Right atrium auricular region (tissue), 2 donors: ENCODE measurements around the gene CMTM8. TPM values are rescaled to one million over a fixed set of nuclear protein-coding genes. Genes with fewer than 3 reads are reported as not detected.

Source experiments
- DNase-seq: peaks from one replicate; pipeline ENCODE4 v3.0.0-alpha.2; 2019; ENCODE audit warnings: low spot score
- H3K27ac ChIP-seq, 2 donors: fragments of 200-600 bp; sonication (generic); 1 replicate in 1 of 2; 2 replicates in 1 of 2; pipeline ENCODE4 v1.5.1; 2016 to 2019
- H3K27me3 ChIP-seq, 2 donors: fragments of 200-600 bp; sonication (generic); one replicate each; pipeline versions ENCODE4 v1.5.1 to v1.6.0; 2017 to 2019
- H3K36me3 ChIP-seq: fragments of 200-600 bp; sonication (generic); one replicate; pipeline ENCODE4 v1.5.1; 2016
- H3K4me1 ChIP-seq, 2 donors: fragments of 200-600 bp; sonication (generic); one replicate each; pipeline versions ENCODE4 v1.5.1 to v1.6.0; 2017 to 2019
- H3K4me3 ChIP-seq, 2 donors: fragments of 200-600 bp; sonication (generic); 1 replicate in 1 of 2; 2 replicates in 1 of 2; pipeline ENCODE4 v1.5.1; 2017 to 2019; ENCODE audit warnings: mild to moderate bottlenecking in 1 of 2, moderate library complexity in 1 of 2
- H3K9me3 ChIP-seq, 2 donors: fragments of 200-600 bp; sonication (generic); one replicate each; pipeline ENCODE4 v1.5.1; 2019
- CTCF ChIP-seq, 2 donors: fragments of 200-600 bp; sonication (generic); IDR thresholded peaks; one replicate each; pipeline ENCODE4 v1.5.1; 2019; ENCODE audit warnings: antibody characterized with exemption in 2 of 2
- total RNA-seq, 2 donors: library from RNA; depleted of rRNA; stranded (reverse); fragments of >200 nt; gene quantifications; one replicate each; pipeline ENCODE4 v1.1.0, GENCODE V29; 2016

The CMTM8 gene
- total RNA-seq, 2 donors from 2014 or later, result 3.1 to 7.1 TPM

DNA sequence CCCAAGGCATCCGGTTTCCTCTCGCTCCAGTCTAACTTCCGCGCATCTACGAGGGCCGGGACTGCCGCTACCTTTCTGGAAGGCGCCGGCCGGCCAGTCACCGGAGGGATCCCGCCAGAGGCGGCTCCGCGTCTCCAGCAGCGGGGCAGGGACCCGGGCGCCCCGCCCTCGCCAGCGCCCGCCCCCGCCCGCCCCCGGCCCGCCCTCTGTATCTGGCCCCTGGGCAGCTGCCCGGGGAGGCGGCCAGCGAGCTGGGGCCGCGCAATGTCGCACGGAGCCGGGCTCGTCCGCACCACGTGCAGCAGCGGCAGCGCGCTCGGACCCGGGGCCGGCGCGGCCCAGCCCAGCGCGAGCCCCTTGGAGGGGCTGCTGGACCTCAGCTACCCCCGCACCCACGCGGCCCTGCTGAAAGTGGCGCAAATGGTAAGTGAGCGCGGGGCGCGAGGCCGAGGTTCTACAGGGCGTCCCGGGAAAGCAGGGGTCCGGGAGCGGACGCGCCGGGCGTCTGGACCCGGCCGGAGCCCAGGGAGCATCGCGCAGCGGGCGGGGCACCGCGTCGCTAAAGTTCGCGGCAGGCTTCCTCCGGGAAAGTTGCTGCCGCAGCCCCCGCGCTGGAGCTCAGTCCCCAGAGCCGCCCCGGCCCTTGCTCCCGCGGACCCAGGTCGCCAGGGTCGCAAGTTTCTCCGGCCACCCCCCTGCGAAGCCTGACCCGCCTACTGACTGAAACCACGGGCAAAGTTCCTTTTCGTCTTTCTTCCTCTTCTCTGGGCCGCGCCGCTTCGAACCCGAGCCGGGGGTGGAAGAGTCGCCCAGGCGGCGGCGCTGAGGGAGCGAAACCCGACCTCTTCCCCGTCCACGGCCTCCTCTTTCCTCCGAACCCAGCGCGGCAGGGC, 153.4 kb downstream of the CMTM8 start, which contains the start of gene CMTM7:
Gene CMTM7 (plus strand): TSS at position 211 of the 893 bp plus-strand sequence. CDS start 54 bp downstream, at position 265.
- H3K4me3 ChIP-seq, result peak within 1 kb of the TSS; percentile 74 to 83
- TF ChIP-seq CTCF (IDR thresholded peaks at IDR 0.05), result no peak
- H3K27ac ChIP-seq, result peak within 1 kb of the TSS; percentile 80
- no peaks in the 10 kb centered on the region for H3K9me3 ChIP-seq
- DNase-seq, result peak; percentile 66
- no peaks in the 10 kb centered on the region for H3K27me3 ChIP-seq
- peaks cover 0 to 13% of the 10 kb centered on the region in 2 donors for H3K4me1 ChIP-seq
- H3K36me3 ChIP-seq, result no peaks in the 10 kb centered on the region

GRCh38 chr3:32392536-32393302, 154.2 kb downstream of the CMTM8 start:
- TF ChIP-seq CTCF (IDR thresholded peaks at IDR 0.05), result no peak
- no peaks in the 10 kb centered on the region for H3K36me3 ChIP-seq
- no peaks in the 10 kb centered on the region for H3K27me3 ChIP-seq
- no peaks in the 10 kb centered on the region for H3K9me3 ChIP-seq
- peak; percentile 80 for DNase-seq
- H3K27ac ChIP-seq, result peak overlapping the region; percentile 80
- peak overlapping the region; percentile 74 to 83 for H3K4me3 ChIP-seq
- peaks cover 0 to 13% of the 10 kb centered on the region in 2 donors for H3K4me1 ChIP-seq

DNA sequence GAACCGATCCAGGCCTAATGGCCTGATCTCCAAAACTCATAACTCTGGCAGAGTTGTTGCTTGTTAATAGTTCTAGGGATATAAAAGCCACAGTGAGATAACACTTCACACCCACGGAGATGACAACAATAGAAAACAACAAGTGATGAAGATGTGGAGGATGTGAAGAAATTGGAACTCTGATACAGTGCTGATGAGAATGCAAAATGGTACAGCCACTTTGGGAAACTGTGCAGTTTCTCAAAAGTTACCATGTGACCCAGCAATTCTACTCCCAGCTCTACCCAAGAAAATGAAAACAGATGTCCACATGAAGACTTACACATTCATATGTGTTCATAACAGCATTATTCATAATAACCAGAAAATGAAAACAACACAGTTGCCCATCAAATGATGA, 157.0 kb downstream of the CMTM8 start:
- TF ChIP-seq CTCF (IDR thresholded peaks at IDR 0.05), result no peak
- no peaks in the 10 kb centered on the region for H3K27me3 ChIP-seq
- no peaks in the 10 kb centered on the region for H3K36me3 ChIP-seq
- H3K9me3 ChIP-seq, result no peaks in the 10 kb centered on the region
- H3K4me3 ChIP-seq, result no peak overlapping the region
- H3K4me1 ChIP-seq, result peaks cover 0 to 13% of the 10 kb centered on the region in 2 donors
- no peak overlapping the region for H3K27ac ChIP-seq
- no peak for DNase-seq

- Histone ChIP-seq H3K27ac (peak overlapping the region in 1 of 2 donors; percentile 23), H3K4me1 (peaks cover 0 to 18% of the 10 kb centered on the region in 2 donors), H3K9me3 (no peaks in the 10 kb centered on the region), H3K4me3 (no peak overlapping the region), H3K27me3 (no peaks in the 10 kb centered on the region), H3K36me3 (no peaks in the 10 kb centered on the region)
- no peak for DNase-seq
- TF ChIP-seq CTCF (IDR thresholded peaks at IDR 0.05), result no peak
These were observed 159.5 kb downstream of the CMTM8 start for GRCh38 chr3:32397941-32398340.

- Histone ChIP-seq H3K27ac (peak overlapping the region in 1 of 2 donors; percentile 23), H3K36me3 (no peaks in the 10 kb centered on the region), H3K4me1 (peaks cover 0 to 21% of the 10 kb centered on the region in 2 donors), H3K9me3 (no peaks in the 10 kb centered on the region), H3K27me3 (no peaks in the 10 kb centered on the region), H3K4me3 (no peak overlapping the region)
- TF ChIP-seq CTCF (IDR thresholded peaks at IDR 0.05), result no peak
- peak; percentile 76 for DNase-seq
These were observed 160.1 kb downstream of the CMTM8 start for GRCh38 chr3:32398531-32398930.
